IPS-18c (cell line): ENCODE measurements around the gene ZNF629.

Source experiments
- H3K4me3 ChIP-seq: 2 replicates; pipeline ENCODE4 v1.7.0; 2013; ENCODE audit warnings: low read depth, mild to moderate bottlenecking, low read length, moderate library complexity; ENCODE audit not compliant: insufficient read depth
- H3K9me3 ChIP-seq: one replicate; pipeline ENCODE4 v1.6.1; 2013; ENCODE audit warnings: mild to moderate bottlenecking, low read length, moderate library complexity; ENCODE audit not compliant: control insufficient read depth, insufficient read depth

The ZNF629 gene

GRCh38 chr16:30793508-30794069, 6.6 kb upstream of the ZNF629 start:
- Histone ChIP-seq H3K9me3 (no peaks in the 10 kb centered on the region), H3K4me3 (no peak overlapping the region)

- no peaks in the 10 kb centered on the region for H3K9me3 ChIP-seq
- peak overlapping the region; percentile 64 for H3K4me3 ChIP-seq
These were observed 791 bp upstream of the ZNF629 start for GRCh38 chr16:30787613-30788378.

GRCh38 chr16:30786115-30786935, 680 bp downstream of the ZNF629 start:
- Histone ChIP-seq H3K4me3 (peak overlapping the region; percentile 64), H3K9me3 (no peaks in the 10 kb centered on the region)

GRCh38 chr16:30785126-30786106, 1.6 kb downstream of the ZNF629 start:
- peak overlapping the region; percentile 64 for H3K4me3 ChIP-seq

GRCh38 chr16:30784215-30784614, 2.8 kb downstream of the ZNF629 start:
- no peaks in the 10 kb centered on the region for H3K9me3 ChIP-seq
- no peak overlapping the region for H3K4me3 ChIP-seq

More at GRCh38 chr16:30785126-30786106, 1.6 kb downstream of the ZNF629 start:
- no peaks in the 10 kb centered on the region for H3K9me3 ChIP-seq

- Histone ChIP-seq H3K9me3 (no peaks in the 10 kb centered on the region), H3K4me3 (no peak overlapping the region)
These were observed 3.5 kb downstream of the ZNF629 start for GRCh38 chr16:30783280-30784109.

- Histone ChIP-seq H3K4me3 (no peak overlapping the region), H3K9me3 (no peaks in the 10 kb centered on the region)
These were observed 4.3 kb downstream of the ZNF629 start for GRCh38 chr16:30782486-30783279.

GRCh38 chr16:30780549-30780948, 6.5 kb downstream of the ZNF629 start:
- no peak overlapping the region for H3K4me3 ChIP-seq
- no peaks in the 10 kb centered on the region for H3K9me3 ChIP-seq

GRCh38 chr16:30780021-30780420, 7.0 kb downstream of the ZNF629 start:
- no peak overlapping the region for H3K4me3 ChIP-seq

GRCh38 chr16:30779596-30779995, 7.4 kb downstream of the ZNF629 start:
- no peak overlapping the region for H3K4me3 ChIP-seq
- no peaks in the 10 kb centered on the region for H3K9me3 ChIP-seq

More at GRCh38 chr16:30780021-30780420, 7.0 kb downstream of the ZNF629 start:
- H3K9me3 ChIP-seq = no peaks in the 10 kb centered on the region

GRCh38 chr16:30778549-30779244, 8.3 kb downstream of the ZNF629 start:
- Histone ChIP-seq H3K9me3 (no peaks in the 10 kb centered on the region), H3K4me3 (no peak overlapping the region)

- H3K9me3 ChIP-seq = no peaks in the 10 kb centered on the region
These were observed 9.3 kb downstream of the ZNF629 start for GRCh38 chr16:30777591-30778297.

GRCh38 chr16:30775392-30776188, 11.4 kb downstream of the ZNF629 start:
- Histone ChIP-seq H3K4me3 (peak overlapping the region; percentile 66), H3K9me3 (no peaks in the 10 kb centered on the region)

More at GRCh38 chr16:30777591-30778297, 9.3 kb downstream of the ZNF629 start:
- H3K4me3 ChIP-seq = no peak overlapping the region

GRCh38 chr16:30775131-30775391, 11.9 kb downstream of the ZNF629 start:
- Histone ChIP-seq H3K4me3 (peak overlapping the region; percentile 66; the same call in 1 of the 2 replicates), H3K9me3 (no peaks in the 10 kb centered on the region)
